HCT116 (cell line): ENCODE results near the gene DENND5B. TPM values are rescaled to one million over a fixed set of nuclear protein-coding genes. Genes with fewer than 3 reads are reported as not detected.

Experiments used
- ATAC-seq: fragments of 200-7000 bp; cut with Tn5 transposase; 2 replicates; pipeline ENCODE4 v1.9.1; 2020; ENCODE audit warnings: mild to moderate bottlenecking, moderate library complexity
- BruUV-seq: library from RNA; stranded (reverse); fragments of 400-500 nt; replicated peaks from 2 replicates; lab custom pipeline; 2021; lab: Mats Ljungman, UMichigan
- CTCF ChIA-PET: fragments of 300-600 bp; sonication (Branson Sonifier 250); formaldehyde crosslinking; loops from one replicate; lab custom pipeline; 2021; ENCODE audit warnings: antibody characterized with exemption; lab: Charles Lee
- POLR2A ChIA-PET: fragments of 300-600, 350-600 bp; sonication (Branson Sonifier 250); formaldehyde crosslinking; loops from one replicate; lab custom pipeline; 2021; ENCODE audit warnings: antibody characterized with exemption; lab: Charles Lee
- RAD21 ChIA-PET, 2 experiments: fragments of 300-600 bp; sonication (Branson Sonifier 250); formaldehyde crosslinking; loops; one replicate each; lab custom pipeline; 2023; ENCODE audit warnings: low total read pairs in 2 of 2; ENCODE audit not compliant: uncharacterized antibody in 2 of 2, unreplicated experiment in 2 of 2, low non-redundant PET in 1 of 2; lab: Charles Lee
- DNase-seq: peaks from one replicate; pipeline ENCODE4 v3.0.0-alpha.2; 2010; ENCODE audit warnings: low read depth, low spot score
- H2AFZ ChIP-seq: fragments of 200-600 bp; shearing (Covaris generic), sonication (generic); 2 replicates; pipeline ENCODE4 v1.6.1; 2017; ENCODE audit warnings: low read depth, mixed run types, mixed read lengths, antibody characterized with exemption, low read length; ENCODE audit not compliant: poor library complexity, severe bottlenecking
- H3K27ac ChIP-seq: 2 replicates; pipeline ENCODE4 v1.5.1; 2012; ENCODE audit warnings: low read depth, low read length
- H3K27me3 ChIP-seq: fragments of 200-600 bp; sonication (generic); 2 replicates; pipeline ENCODE4 v1.6.1; 2016; ENCODE audit warnings: mixed run types, low read length, mixed read lengths; ENCODE audit not compliant: insufficient read depth
- H3K36me3 ChIP-seq, 2 experiments: fragments of 200-500 bp in 1 of 2; fragments of 200-600 bp in 1 of 2; sonication (Bioruptor generic) in 1 of 2; sonication (generic) in 1 of 2; 2 replicates each; pipeline versions ENCODE4 v1.5.1 to v1.6.1; 2014 to 2016; ENCODE audit warnings: low read length in 2 of 2, inconsistent platforms in 1 of 2, mixed read lengths in 1 of 2, mixed run types in 1 of 2; ENCODE audit not compliant: insufficient read depth in 2 of 2, control insufficient read depth in 1 of 2
- H3K4me1 ChIP-seq, 2 experiments: fragments of 200-600 bp in 1 of 2; sonication (generic) in 1 of 2; 2 replicates each; pipeline versions ENCODE4 v1.5.1 to v1.6.1; 2012 to 2017; ENCODE audit warnings: low read length in 2 of 2, inconsistent platforms in 1 of 2, mild to moderate bottlenecking in 1 of 2, mixed read lengths in 1 of 2, mixed run types in 1 of 2, moderate library complexity in 1 of 2; ENCODE audit not compliant: insufficient read depth in 2 of 2, control insufficient read depth in 1 of 2
- H3K4me2 ChIP-seq: fragments of 200-600 bp; sonication (generic); 2 replicates; pipeline ENCODE4 v1.6.1; 2017; ENCODE audit warnings: mixed run types, low read length, mixed read lengths
- H3K4me3 ChIP-seq, 2 experiments: fragments of 200-600 bp in 1 of 2; sonication (generic) in 1 of 2; replicated peaks in 1 of 2; 2 replicates each; pipeline ENCODE4 v1.5.1; 2011 to 2016; ENCODE audit warnings: low read length in 2 of 2, control low read depth in 1 of 2, low read depth in 1 of 2, mild to moderate bottlenecking in 1 of 2, mixed read lengths in 1 of 2, mixed run types in 1 of 2
- H3K79me2 ChIP-seq: fragments of 200-600 bp; sonication (generic); 2 replicates; pipeline ENCODE4 v1.6.1; 2017; ENCODE audit warnings: mild to moderate bottlenecking, mixed run types, low read length, moderate library complexity, mixed read lengths; ENCODE audit not compliant: insufficient read depth
- H3K9ac ChIP-seq: fragments of 200-600 bp; sonication (generic); 2 replicates; pipeline ENCODE4 v1.6.1; 2016; ENCODE audit warnings: low read length, mixed read lengths
- H3K9me2 ChIP-seq: fragments of 200-600 bp; sonication (generic), shearing (Covaris generic); 2 replicates; pipeline ENCODE4 v1.6.1; 2017; ENCODE audit warnings: mixed run types, mild to moderate bottlenecking, moderate library complexity; ENCODE audit not compliant: insufficient read depth
- H3K9me3 ChIP-seq, 2 experiments: fragments of 200-500 bp in 1 of 2; fragments of 200-600 bp in 1 of 2; sonication (Bioruptor generic) in 1 of 2; sonication (generic) in 1 of 2; 2 replicates each; pipeline ENCODE4 v1.6.1; 2014 to 2017; ENCODE audit warnings: low read length in 2 of 2, mixed read lengths in 2 of 2, inconsistent platforms in 1 of 2, low read depth in 1 of 2, mild to moderate bottlenecking in 1 of 2, mixed run types in 1 of 2, moderate library complexity in 1 of 2; ENCODE audit not compliant: control insufficient read depth in 1 of 2, insufficient read depth in 1 of 2
- H4K20me1 ChIP-seq: fragments of 200-600 bp; sonication (generic), shearing (Covaris generic); 2 replicates; pipeline ENCODE4 v1.6.1; 2017; ENCODE audit warnings: mixed run types, mild to moderate bottlenecking, moderate library complexity; ENCODE audit not compliant: insufficient read depth
- ATF3 ChIP-seq: IDR thresholded peaks from 2 replicates; pipeline ENCODE4 v1.6.1; 2012
- CEBPB ChIP-seq: IDR thresholded peaks from 2 replicates; pipeline ENCODE4 v1.6.1; 2012; ENCODE audit warnings: low read depth
- CTCF ChIP-seq, 3 experiments: fragments of 200-600 bp in 1 of 3; sonication (generic) in 1 of 3; IDR thresholded peaks in 2 of 3; conservative IDR thresholded peaks in 1 of 3; 2 replicates each; pipeline ENCODE4 v1.5.1; 2012 to 2017; ENCODE audit warnings: low read depth in 2 of 3, low read length in 2 of 3, antibody characterized with exemption in 1 of 3, borderline replicate concordance in 1 of 3, control low read depth in 1 of 3, mild to moderate bottlenecking in 1 of 3, mixed read lengths in 1 of 3, mixed run types in 1 of 3, moderate library complexity in 1 of 3; ENCODE audit not compliant: insufficient read depth in 1 of 3
- EGR1 ChIP-seq: IDR thresholded peaks from 2 replicates; pipeline ENCODE4 v1.6.1; 2012; ENCODE audit warnings: low read depth
- JUND ChIP-seq: IDR thresholded peaks from 2 replicates; pipeline ENCODE4 v1.6.1; 2012
- REST ChIP-seq: IDR thresholded peaks from 2 replicates; pipeline ENCODE4 v1.6.1; 2012; ENCODE audit warnings: low read depth
- YY1 ChIP-seq: IDR thresholded peaks from 2 replicates; pipeline ENCODE4 v1.6.1; 2011; ENCODE audit warnings: low read length, low read depth, moderate library complexity, mild to moderate bottlenecking; ENCODE audit not compliant: insufficient replicate concordance; ENCODE audit errors: extremely low read depth
- ZFX ChIP-seq: fragments of 450-650 bp; IDR thresholded peaks from 2 replicates; pipeline ENCODE4 v1.6.1; 2017
- ZNF274 ChIP-seq: fragments of 200-500 bp; sonication (Bioruptor generic); IDR thresholded peaks from 2 replicates; pipeline ENCODE4 v1.6.1; 2014; ENCODE audit warnings: mild to moderate bottlenecking, low read depth, low read length, inconsistent platforms
- intact Hi-C: fragments of 100-400 bp; cut with micrococcal nuclease; formaldehyde crosslinking; loops from 2 replicates; pipeline ENCODE4 v1.10.0; 2022
- total RNA-seq: library from RNA; stranded (reverse); gene quantifications from one replicate; pipeline ENCODE4 v1.2.1, GENCODE V29; 2021; ENCODE audit not compliant: unreplicated experiment

Gene DENND5B
- total RNA-seq, 1 experiment from 2014 or later: 19.2 TPM

DNA sequence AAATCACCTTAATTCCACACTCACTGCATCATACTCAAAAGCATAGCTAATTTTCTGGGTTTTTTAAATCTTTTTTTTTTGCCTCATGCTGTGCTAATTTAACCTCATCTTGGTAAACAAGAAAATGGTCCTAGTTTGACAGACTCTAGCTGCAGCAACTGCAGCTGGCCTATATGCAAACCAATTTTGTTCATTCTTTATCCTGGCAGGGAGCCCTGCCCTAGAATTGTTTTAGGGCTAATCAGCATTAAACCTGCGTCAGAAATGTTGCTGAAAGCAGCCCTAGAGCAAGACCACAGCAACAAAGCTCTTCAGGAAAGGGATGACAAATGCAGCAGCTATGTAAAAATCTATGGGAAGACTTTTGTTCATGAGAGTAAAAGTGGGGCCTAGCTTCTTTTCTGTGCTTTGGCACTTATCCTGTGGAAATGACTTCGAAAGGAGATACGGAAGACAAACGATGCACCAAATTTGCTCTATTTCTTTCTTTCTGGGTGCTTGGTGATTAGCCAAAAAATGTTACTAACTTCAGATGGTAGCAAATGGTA lies 72.2 kb downstream of the DENND5B start (continued):
- no peak for TF ChIP-seq CTCF (IDR thresholded peaks at IDR 0.05 in 2 of 3, conservative IDR thresholded peaks at IDR 0.05 in 1 of 3; ENCODE audit: borderline replicate concordance in 1 of 3, insufficient read depth in 1 of 3, low read depth in 2 of 3, low read length in 2 of 3)
- TF ChIP-seq ZNF274: no peak
- TF ChIP-seq CEBPB: peak; percentile 69

DNA sequence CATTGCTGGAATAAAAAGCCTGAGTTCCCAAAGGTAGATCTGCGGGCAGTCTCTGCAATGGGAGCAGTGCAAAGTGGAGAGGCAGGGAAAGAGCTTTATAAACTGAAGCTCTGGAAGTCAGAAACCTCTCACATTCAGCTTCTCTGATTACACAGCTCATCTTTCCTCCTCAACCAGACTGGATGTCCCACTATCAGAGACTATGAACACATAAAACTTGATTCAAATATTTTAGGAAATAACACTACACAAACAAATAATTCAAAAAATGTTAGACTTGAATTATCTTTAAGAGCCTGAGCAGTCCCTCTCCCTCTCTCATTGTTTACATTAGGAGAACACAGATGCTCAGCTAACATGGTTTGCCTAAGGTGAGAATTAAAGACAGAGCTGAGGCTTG lies 72.9 kb downstream of the DENND5B start:
- Histone ChIP-seq H3K4me3 (no peak overlapping the region), H3K4me1 (peaks cover 45 to 61% of the 10 kb centered on the region in 2 experiments), H3K79me2 (peaks cover 30% of the 10 kb centered on the region), H3K9me2 (no peaks in the 10 kb centered on the region), H3K27me3 (no peaks in the 10 kb centered on the region), H3K4me2 (peak overlapping the region; percentile 74), H2AFZ (no peak overlapping the region), H3K36me3 (no peaks in the 10 kb centered on the region), H3K9ac (peak overlapping the region; percentile 53), H3K9me3 (no peaks in the 10 kb centered on the region), H4K20me1 (no peaks in the 10 kb centered on the region), H3K27ac (peak overlapping the region; percentile 92)
- ATAC-seq (no peak), DNase-seq (no peak)
- ChIA-PET POLR2A (interaction anchor here (0.6 to 1.2 kb wide), 4 partner anchors 9 to 107 kb away, joined by 3 to 4 read pairs (median 4); no protein-coding TSS in a partner anchor), CTCF (interaction anchor here (0.6 to 1.0 kb wide), 2 partner anchors 115 to 395 kb away, joined by 3 read pairs; no protein-coding TSS in a partner anchor), RAD21 (interaction anchor here in 1 of 2 experiments (1.3 kb wide), 1 partner anchor 115 kb away, joined by 5 read pairs; no protein-coding TSS in a partner anchor)
- intact Hi-C loops: no loop called here
- no TSS peak for BruUV-seq
- no peak for TF ChIP-seq JUND
- no peak for TF ChIP-seq EGR1
- no peak for TF ChIP-seq CEBPB
- TF ChIP-seq YY1: no peak
- no peak for TF ChIP-seq ZFX
- TF ChIP-seq ZNF274: no peak
- no peak for TF ChIP-seq REST
- no peak for TF ChIP-seq ATF3
